Measurements from ENCODE around the gene TST. TPM values are rescaled to one million over a fixed set of nuclear protein-coding genes. Genes with fewer than 3 reads are reported as not detected.

Gene TST
- total RNA-seq, 1 experiment from 2014 or later, result 58.2 TPM

GRCh38 chr22:37018815-37019308, 385 bp downstream of the TST start:
- in situ Hi-C loops (cut with HindIII; ENCODE audit: low sequenced_read_pairs), result no loop called here
- no peak for DNase-seq (ENCODE audit: low spot score)

DNA sequence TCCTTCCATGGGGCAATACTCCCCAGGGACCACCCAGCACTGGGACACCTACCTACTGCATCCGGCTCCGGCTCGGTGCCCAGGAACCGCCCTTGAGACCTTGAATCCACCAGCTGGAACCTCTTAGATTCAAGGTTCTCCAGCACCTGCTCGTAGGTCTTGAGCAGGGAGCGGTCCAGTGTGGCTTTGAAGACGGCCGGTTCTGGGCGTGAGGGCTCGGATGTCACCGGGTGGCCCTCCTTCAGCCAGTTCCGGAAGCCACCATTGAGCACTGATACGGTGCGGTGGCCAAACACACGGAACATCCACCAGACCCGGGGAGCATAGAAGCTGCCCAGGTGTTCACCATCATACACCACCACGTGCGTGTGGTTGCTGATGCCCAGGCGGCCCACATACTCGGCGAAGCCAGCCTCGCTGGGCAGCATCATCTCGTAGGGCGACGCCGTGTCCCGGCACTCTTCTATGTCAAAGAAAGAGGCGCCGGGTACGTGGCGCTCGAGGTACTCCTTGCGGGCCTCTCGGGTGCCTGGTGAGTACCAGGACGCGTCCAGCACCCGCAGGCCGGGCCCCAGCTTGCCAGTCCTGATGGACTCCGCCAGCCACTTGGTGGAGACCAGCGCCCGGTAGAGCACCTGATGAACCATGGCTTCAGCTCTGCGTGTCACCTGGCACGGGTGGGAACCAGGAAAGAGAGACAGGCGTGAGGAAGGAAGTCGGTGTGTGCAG, 997 bp downstream of the TST start:
- in situ Hi-C loops (cut with HindIII; ENCODE audit: low sequenced_read_pairs), result no loop called here
- no peak for DNase-seq (ENCODE audit: low spot score)

GRCh38 chr22:37017356-37017755, 1.9 kb downstream of the TST start:
- no peak for DNase-seq (ENCODE audit: low spot score)
- in situ Hi-C loops (cut with HindIII; ENCODE audit: low sequenced_read_pairs), result no loop called here

GRCh38 chr22:37016134-37016910, 2.9 kb downstream of the TST start:
- in situ Hi-C loops (cut with HindIII; ENCODE audit: low sequenced_read_pairs), result no loop called here
- no peak for DNase-seq (ENCODE audit: low spot score)

DNA sequence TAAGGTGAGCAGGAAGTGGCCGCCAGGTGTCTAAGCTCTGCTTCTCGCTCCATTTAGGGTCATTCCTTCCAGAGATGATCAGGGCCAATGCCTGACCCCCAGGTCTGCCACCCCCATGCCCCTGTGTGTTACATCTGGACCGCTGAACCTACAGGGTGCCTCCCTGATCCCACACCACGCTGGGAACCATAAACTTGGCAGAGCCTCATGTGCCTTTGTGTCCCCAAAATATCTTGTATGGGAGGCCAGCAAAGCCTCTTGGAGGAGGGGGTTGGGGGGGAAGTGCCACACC, 3.7 kb downstream of the TST start:
- in situ Hi-C loops (cut with HindIII; ENCODE audit: low sequenced_read_pairs), result no loop called here
- DNase-seq (ENCODE audit: low spot score), result no peak

- in situ Hi-C loops (cut with HindIII; ENCODE audit: low sequenced_read_pairs), result no loop called here
- DNase-seq (ENCODE audit: low spot score), result no peak
Measured at GRCh38 chr22:37014835-37015586, 4.2 kb downstream of the TST start.

GRCh38 chr22:37014415-37014806, 4.8 kb downstream of the TST start:
- no peak for DNase-seq (ENCODE audit: low spot score)
- in situ Hi-C loops (cut with HindIII; ENCODE audit: low sequenced_read_pairs), result no loop called here

- in situ Hi-C loops (cut with HindIII; ENCODE audit: low sequenced_read_pairs), result no loop called here
Measured at GRCh38 chr22:37012956-37013355, 6.3 kb downstream of the TST start.

DNA sequence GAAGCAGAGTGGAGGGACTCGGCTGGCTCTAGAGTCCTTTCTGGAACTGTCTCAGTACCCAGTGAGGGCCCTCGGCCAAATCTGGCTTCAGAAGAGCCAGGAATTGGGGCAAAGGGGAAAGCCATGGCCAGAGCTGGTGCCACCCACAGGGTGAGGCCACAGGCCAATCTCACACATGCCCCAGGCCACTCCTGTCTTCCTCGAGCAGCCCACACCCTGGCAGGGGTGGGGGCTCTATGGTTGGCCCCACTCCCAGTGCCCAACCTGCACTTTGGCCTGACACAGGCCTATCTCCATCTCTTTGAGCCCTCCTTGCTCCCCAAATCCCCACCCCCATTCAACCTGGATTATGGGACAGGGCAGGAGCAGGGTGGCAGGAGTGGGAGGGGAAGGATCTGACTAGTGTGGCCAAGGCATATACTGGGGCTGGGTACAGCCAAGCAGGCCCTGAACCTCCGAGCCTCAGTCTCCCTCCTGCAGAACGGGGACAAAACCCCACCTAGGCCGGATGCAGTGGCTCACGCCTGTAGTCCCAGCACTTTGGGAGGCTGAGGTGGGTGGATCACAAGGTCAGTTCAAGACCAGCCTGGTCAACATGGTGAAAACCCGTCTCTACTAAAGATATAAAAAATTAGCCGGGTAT, 6.9 kb downstream of the TST start:
- in situ Hi-C loops (cut with HindIII; ENCODE audit: low sequenced_read_pairs), result no loop called here
- peak; percentile 19 for DNase-seq (ENCODE audit: low spot score)

More at GRCh38 chr22:37012956-37013355, 6.3 kb downstream of the TST start:
- no peak for DNase-seq (ENCODE audit: low spot score)

GRCh38 chr22:37011472-37011871, 7.8 kb downstream of the TST start:
- in situ Hi-C loops (cut with HindIII; ENCODE audit: low sequenced_read_pairs), result no loop called here
- no peak for DNase-seq (ENCODE audit: low spot score)

DNA sequence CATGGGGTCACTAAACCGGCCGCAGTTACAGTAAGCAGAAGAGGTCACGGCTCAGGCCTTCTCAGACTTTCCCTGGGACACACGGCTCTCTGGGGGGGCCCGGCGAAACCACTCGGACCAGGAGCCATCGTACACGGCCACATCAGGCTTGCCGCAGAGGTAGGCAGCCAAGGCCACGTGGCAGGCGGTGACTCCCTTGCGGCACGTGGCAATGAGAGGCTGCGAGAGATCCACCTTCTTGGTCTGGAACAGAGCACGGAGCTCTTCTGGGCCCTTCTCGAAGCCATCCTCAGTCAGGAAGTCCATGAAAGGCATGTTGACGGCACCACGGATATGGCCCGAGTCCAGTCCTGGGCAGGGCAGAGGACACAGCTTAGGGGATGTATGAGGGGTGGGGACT, 8.3 kb downstream of the TST start:
- no peak for DNase-seq (ENCODE audit: low spot score)
- in situ Hi-C loops (cut with HindIII; ENCODE audit: low sequenced_read_pairs), result no loop called here

- in situ Hi-C loops (cut with HindIII; ENCODE audit: low sequenced_read_pairs), result no loop called here
- no peak for DNase-seq (ENCODE audit: low spot score)
Measured at GRCh38 chr22:37010174-37010573, 9.1 kb downstream of the TST start.

- in situ Hi-C loops (cut with HindIII; ENCODE audit: low sequenced_read_pairs), result no loop called here
- no peak for DNase-seq (ENCODE audit: low spot score)
Measured at GRCh38 chr22:37009490-37009889, 9.8 kb downstream of the TST start.

GRCh38 chr22:37008365-37008764, 10.9 kb downstream of the TST start:
- DNase-seq (ENCODE audit: low spot score), result no peak
- in situ Hi-C loops (cut with HindIII; ENCODE audit: low sequenced_read_pairs), result no loop called here

DNA sequence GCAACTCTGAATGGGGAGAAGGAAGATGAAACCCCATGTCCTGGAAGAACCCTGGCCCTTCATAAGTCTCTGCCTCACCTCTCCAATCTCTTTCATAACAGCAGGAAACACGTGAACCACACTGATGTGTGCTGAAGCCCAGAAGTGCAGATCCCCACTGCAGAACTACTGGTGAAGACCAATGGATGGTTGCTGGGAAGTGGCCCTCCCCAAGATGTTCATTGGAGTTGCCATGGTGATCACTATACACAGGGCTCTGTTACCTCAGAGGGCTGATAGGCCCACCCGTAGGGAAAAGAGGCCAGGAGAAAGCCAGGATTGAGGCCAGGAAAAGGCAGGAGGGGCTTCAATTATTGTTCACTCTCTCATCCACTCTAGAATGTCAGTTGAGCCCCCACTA, 11.6 kb downstream of the TST start:
- in situ Hi-C loops (cut with HindIII; ENCODE audit: low sequenced_read_pairs), result no loop called here
- DNase-seq (ENCODE audit: low spot score), result no peak

- no peak for DNase-seq (ENCODE audit: low spot score)
- in situ Hi-C loops (cut with HindIII; ENCODE audit: low sequenced_read_pairs), result no loop called here
Measured at GRCh38 chr22:37002633-37003032, 16.6 kb downstream of the TST start.

GRCh38 chr22:37001826-37002225, 17.4 kb downstream of the TST start:
- in situ Hi-C loops (cut with HindIII; ENCODE audit: low sequenced_read_pairs), result no loop called here
- DNase-seq (ENCODE audit: low spot score), result no peak

DNA sequence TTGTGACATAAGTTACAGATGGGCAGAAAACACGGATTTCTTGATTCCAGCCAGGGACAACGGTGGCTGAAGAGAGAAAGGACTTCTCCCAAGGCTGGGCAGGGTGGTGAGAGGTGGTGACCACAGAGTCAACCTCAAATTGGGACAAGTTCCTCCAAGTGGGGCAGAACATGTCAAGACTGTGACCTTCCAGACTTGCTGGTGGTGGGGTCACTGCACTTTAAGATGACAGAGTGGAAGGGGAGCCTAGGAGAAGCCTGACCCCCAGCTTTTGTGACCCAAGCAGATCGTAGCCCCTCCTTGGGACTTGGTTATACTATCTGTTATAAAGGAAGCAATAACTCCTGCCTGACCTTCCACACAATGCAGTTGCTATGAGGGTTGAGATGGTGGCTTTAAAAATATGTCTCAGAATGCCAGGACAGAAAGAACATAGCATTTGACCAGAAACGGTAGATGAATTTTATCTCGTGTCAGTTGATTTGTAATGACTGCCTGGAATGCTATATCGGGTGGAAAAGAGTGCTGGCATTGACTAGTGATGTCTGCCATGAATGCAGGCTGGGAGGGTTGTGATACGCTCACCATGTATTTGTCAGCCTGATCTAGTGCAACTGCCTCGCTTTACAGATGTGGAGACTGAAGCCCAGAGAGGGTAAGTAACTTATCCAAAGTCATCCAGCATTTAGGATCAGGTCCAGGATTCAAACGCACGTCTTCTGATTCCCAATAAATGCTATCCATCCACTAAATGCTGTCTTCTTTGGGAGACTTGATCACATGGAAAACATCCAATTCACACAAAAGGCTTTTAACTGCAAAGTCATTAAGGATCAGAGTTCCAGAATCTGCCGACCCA, 18.3 kb downstream of the TST start:
- no peak for DNase-seq (ENCODE audit: low spot score)
- in situ Hi-C loops (cut with HindIII; ENCODE audit: low sequenced_read_pairs), result no loop called here

- no peak for DNase-seq (ENCODE audit: low spot score)
- in situ Hi-C loops (cut with HindIII; ENCODE audit: low sequenced_read_pairs), result no loop called here
Measured at GRCh38 chr22:36999463-36999862, 19.8 kb downstream of the TST start.

Data from G401 (cell line).